GM19240 (cell line): ENCODE results near the gene TMEM144.
"Not testable (repeated sequence)": the region's sequence is repeated elsewhere in the genome, so short reads cannot be mapped to it uniquely, and the experiment has no call there.

Source experiments
- DNase-seq: peaks from one replicate; pipeline ENCODE4 v3.0.0; 2011; ENCODE audit warnings: low spot score; ENCODE audit not compliant: insufficient read length

Gene TMEM144

GRCh38 chr4:158190718-158191117 is 19.6 kb upstream of the TMEM144 start:
- DNase-seq, result no peak

GRCh38 chr4:158192439-158193158 is 17.7 kb upstream of the TMEM144 start:
- DNase-seq, result no peak

GRCh38 chr4:158193171-158193749 is 17.0 kb upstream of the TMEM144 start:
- DNase-seq, result no peak

- DNase-seq, result no peak
Observed at GRCh38 chr4:158195297-158195696, 15.0 kb upstream of the TMEM144 start.

- no peak for DNase-seq
Observed at GRCh38 chr4:158197194-158197776, 13.0 kb upstream of the TMEM144 start.

GRCh38 chr4:158200214-158200613 is 10.1 kb upstream of the TMEM144 start:
- DNase-seq, result no peak

GRCh38 chr4:158201322-158201721 is 9.0 kb upstream of the TMEM144 start:
- DNase-seq, result no peak

- DNase-seq, result no peak
Observed at GRCh38 chr4:158201876-158202275, 8.4 kb upstream of the TMEM144 start.

GRCh38 chr4:158202481-158202880 is 7.8 kb upstream of the TMEM144 start:
- DNase-seq, result no peak

GRCh38 chr4:158203436-158203835 is 6.8 kb upstream of the TMEM144 start:
- DNase-seq, result no peak

- DNase-seq, result no peak
Observed at GRCh38 chr4:158203929-158204328, 6.4 kb upstream of the TMEM144 start.

- no peak for DNase-seq
Observed at GRCh38 chr4:158208963-158209640, 1.2 kb upstream of the TMEM144 start.

GRCh38 chr4:158211222-158211621 is 936 bp downstream of the TMEM144 start:
- DNase-seq, result no peak

- no peak for DNase-seq
Observed at GRCh38 chr4:158213466-158213865, 3.2 kb downstream of the TMEM144 start.

- no peak for DNase-seq
Observed at GRCh38 chr4:158214856-158215255, 4.6 kb downstream of the TMEM144 start.

GRCh38 chr4:158217763-158218162 is 7.5 kb downstream of the TMEM144 start:
- no peak for DNase-seq

- DNase-seq, result no peak
Observed at GRCh38 chr4:158219623-158220022, 9.3 kb downstream of the TMEM144 start.

GRCh38 chr4:158224318-158224717 is 14.0 kb downstream of the TMEM144 start:
- DNase-seq, result not testable (repeated sequence)

GRCh38 chr4:158224999-158225398 is 14.7 kb downstream of the TMEM144 start:
- DNase-seq, result not testable (repeated sequence)

- not testable (repeated sequence) for DNase-seq
Observed at GRCh38 chr4:158227880-158228279, 17.6 kb downstream of the TMEM144 start.

GRCh38 chr4:158228399-158228798 is 18.1 kb downstream of the TMEM144 start:
- not testable (repeated sequence) for DNase-seq

GRCh38 chr4:158229768-158230167 is 19.5 kb downstream of the TMEM144 start:
- DNase-seq, result no peak
